GM19238 (cell line): ENCODE data around the gene TBC1D9B.
"Not testable (repeated sequence)": the region's sequence is repeated elsewhere in the genome, so short reads cannot be mapped to it uniquely, and the experiment has no call there.

Source experiments
- DNase-seq: peaks from one replicate; pipeline ENCODE4 v3.0.0; 2011; ENCODE audit warnings: low spot score; ENCODE audit not compliant: insufficient read length

Gene TBC1D9B

DNA sequence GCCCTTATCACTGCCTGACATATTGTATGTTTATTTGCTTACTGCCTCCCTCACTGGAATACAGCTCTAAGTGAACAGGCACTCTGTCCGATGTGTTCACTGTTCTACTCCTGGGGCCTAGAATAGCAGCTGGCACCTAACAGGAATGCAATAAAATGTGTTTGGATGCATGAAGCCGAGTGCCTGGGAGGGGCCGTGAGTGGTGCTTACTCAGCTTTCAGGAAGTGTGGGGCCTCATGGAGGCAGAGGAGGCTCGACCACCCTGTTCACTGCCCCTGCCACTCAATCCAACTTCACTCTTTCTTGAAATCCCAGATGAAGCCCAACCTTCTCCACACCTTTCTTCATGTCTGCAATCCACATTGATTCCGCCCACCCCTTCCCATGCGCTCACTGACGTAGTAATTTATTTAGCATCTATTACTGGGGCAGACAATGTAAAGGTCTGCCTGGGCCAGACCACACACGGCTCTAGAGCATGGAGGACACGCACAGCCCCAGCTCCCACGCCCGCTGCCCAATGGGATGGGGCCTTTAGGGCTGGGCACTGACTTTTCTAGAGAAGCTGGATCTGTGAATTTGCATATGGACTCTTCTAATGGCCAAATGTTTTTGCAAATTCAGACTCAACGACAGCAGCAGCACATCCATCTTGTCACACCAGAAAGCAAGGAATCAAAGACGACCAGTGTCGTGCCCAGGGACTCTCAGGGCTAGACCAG lies 21.3 kb downstream of the TBC1D9B start:
- no peak for DNase-seq

DNA sequence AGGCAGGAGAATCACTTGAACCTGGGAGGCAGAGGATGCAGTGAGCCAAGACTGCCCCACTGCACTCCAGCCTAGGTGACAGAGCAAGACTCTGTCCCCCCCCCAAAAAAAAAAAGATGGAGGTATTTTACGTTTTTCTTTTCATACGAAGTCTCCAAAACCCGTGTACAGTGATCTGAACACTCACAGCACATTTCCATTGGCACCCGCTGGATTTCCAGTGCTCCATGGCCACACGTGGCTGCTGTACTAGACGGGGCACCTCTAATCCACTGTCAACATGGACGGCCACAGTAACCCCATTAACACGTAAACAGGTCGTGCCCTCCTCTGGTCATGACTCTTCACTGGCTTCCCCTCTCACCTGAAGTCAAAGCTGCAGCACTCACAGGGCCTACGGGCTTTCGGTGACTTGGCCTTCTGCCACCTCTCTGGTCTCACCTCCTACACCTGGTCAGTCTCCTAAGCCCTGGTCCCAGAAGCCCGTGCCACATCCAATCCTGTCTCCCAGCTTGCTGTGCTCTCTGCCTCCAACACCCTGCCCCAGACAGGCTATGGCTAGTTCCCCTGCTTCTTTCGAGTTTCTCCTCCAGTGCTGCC lies 22.1 kb downstream of the TBC1D9B start:
- no peak for DNase-seq

- DNase-seq = no peak
These were observed 24.5 kb downstream of the TBC1D9B start for GRCh38 chr5:179883163-179883562.

DNA sequence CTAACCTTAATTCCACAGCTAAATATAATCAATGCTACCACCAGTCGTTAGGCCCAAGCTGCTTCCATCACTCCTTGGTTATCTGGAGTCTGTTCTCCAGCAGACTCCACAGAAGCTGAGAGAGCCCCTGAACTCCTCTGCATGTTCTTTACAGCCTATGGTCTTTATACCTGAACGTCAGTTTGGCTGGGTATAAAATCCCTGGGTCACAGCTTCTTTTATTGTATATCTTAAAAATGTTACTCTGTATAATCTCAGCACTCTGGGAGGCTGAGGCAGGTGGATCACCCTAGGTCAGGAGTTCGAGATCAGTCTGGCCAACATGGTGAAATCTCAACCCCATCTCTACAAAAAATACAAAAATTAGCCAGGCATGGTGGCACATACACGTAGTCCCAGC lies 25.4 kb downstream of the TBC1D9B start:
- DNase-seq = no peak

GRCh38 chr5:179880848-179881590 lies 26.7 kb downstream of the TBC1D9B start:
- no peak for DNase-seq

- DNase-seq = no peak
These were observed 27.5 kb downstream of the TBC1D9B start for GRCh38 chr5:179880066-179880650.

- DNase-seq = no peak
These were observed 28.0 kb downstream of the TBC1D9B start for GRCh38 chr5:179879690-179880010.

DNA sequence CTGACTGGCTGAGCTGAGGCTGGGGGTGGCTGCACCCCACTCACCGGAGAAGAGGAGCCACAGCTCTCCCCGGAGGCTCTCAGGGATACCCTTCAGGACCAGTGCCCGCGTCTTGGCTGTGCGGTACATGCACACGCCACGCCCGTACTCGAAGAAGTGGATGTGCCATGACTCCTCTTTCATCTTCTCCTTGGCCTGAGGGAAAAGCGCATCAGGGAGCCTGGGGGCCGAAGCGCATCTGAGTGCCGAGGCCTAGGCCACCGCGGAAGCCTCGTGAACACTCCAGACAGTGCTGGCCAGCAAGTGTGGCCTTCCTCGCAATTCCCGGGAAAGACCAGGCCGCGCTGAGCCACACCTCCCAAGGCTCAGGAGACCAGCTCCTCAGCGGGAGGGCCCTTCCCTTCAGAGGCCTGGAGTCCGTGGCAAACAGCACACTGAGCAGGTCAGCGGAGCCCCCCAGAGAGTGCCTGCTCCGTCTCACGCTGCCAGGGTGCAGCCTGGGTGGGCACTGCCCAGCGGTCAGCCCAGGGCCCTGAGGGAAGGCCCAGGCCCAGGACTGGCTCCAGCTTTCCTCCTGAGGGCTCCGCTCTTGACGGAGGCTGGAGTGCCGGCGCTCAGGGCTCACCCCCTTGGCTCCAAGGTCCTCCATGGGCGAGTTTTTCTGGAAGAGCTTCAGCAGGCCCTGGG lies 28.6 kb downstream of the TBC1D9B start:
- DNase-seq = no peak

DNA sequence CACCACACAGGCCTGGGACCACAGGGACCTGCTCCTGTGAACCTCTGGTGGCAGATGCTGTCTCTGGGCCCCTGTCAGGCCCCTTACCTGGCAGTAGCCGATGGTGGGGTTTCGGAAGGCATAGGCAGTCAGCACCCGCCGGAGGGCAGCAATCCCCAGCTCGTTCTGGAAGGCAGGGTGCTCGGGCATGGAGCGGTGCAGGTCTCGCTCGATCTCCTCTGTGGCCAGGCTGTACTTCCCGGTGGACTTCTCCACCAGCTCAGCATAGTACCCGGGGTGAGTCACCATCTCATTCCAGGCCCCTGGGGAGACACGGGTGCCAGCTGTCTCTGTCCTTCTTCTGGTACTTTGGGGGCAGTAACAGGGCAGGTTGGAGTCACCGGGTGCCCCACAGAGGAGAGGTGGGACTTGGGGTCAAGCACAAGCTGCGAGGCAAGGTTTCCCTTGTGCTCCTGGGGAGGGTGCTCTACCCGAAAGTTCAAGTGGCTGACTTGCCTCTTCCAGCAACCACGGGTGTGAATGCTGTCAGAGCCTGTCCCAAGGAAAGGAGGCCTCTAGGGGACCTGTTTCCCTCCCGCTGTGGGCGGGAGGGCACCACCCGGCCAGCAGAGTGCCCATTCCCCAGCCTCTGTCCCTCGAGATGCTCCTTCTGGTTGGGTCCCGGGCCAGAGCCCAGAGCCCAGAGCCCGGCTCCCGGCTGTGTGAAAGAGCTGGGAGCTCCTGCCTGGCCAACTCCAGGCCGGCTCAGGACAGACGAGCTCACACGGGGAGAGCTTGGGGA lies 29.3 kb downstream of the TBC1D9B start:
- DNase-seq = no peak

DNA sequence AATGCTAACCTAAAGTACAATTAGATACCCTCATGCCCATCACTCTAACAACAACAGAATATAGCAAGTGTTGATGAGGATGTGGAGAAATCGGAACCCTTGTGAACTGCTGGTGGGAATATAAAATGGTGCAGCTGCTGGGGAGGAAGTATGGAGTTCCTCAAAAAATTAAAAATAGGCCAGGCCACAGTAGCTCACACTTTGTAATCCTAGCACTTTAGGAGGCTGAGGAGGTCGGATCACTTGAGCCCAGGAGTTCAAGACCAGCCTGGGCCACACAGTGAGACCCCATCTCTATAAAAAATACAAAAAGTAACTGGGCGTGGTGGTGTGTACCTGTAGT lies 31.1 kb downstream of the TBC1D9B start:
- DNase-seq = no peak

GRCh38 chr5:179875741-179876609 lies 31.7 kb downstream of the TBC1D9B start:
- no peak for DNase-seq

GRCh38 chr5:179874536-179875292 lies 33.0 kb downstream of the TBC1D9B start:
- DNase-seq = no peak

DNA sequence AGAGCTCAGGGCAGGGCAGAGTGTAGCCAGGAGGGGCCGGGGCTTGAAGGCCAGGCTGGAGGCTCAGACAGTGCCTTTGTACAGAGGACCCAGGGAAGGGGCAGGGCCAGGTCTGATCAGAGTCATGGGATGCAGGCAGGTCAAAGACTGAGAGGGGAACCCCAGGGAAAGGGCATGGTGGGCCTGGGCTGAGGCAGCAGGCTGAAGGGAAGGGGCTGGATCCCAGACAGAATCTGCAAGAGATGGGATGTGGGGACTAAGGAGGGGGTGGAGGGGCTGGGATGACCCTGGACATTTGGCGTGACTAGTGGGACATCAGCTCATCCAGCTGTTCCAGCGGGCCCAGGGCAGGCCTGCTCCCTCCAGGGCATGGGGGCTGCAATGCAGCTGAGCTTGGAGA lies 33.6 kb downstream of the TBC1D9B start:
- DNase-seq = no peak

DNA sequence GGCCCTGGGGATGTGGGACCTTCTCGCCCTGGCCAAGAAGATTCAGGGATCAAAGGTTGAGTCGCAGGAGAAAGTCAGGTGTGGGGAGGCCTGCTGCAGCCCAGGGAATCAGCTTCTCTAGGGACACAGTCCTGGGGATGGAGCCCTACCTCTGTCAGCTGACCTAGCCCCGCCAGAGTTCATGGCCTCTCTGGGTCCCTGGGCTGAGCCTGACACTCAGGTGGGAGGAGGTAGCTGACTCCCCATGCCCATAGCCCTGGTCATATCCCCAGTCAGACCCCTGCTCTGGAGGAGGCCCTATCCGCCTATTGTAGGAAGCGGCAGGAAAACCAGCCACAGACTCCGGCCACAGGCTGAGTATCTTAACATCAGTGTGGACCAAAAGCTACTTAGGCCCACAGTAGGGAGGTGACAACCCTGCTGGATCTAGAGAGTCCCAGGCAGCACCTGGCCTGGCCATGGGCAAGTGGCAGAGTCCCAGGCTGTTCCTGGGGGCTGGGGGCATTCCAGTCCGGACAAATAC lies 34.0 kb downstream of the TBC1D9B start:
- no peak for DNase-seq

GRCh38 chr5:179872828-179873575 lies 34.7 kb downstream of the TBC1D9B start:
- no peak for DNase-seq

- DNase-seq = no peak
These were observed 35.5 kb downstream of the TBC1D9B start for GRCh38 chr5:179872055-179872827.

DNA sequence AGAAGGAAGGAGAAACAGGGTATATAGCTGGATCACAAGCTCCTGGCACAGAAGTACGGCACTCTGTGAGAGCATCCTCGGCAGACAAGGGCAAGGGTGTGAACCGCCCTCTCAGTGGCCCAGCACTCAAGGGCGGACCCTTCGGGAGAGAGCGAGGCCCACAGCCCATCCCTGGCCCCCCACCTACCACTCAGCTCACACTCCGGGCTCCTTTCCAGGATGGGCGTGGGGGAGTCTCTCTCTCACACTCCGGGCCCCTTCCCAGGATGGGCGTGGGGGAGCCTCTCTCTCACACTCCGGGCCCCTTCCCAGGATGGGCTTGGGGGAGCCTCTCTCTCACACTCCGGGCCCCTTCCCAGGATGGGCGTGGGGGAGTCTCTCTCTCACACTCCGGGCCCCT lies 36.2 kb downstream of the TBC1D9B start:
- DNase-seq = not testable (repeated sequence)

GRCh38 chr5:179870952-179871351 lies 36.7 kb downstream of the TBC1D9B start:
- no peak for DNase-seq
